ENCODE data around the gene OR4K5. TPM values are rescaled to one million over a fixed set of nuclear protein-coding genes. Genes with fewer than 3 reads are reported as not detected.
A peak's percentile ranks its signal among the peaks of the same experiment; 100 is the strongest.

The OR4K5 gene, protein sequence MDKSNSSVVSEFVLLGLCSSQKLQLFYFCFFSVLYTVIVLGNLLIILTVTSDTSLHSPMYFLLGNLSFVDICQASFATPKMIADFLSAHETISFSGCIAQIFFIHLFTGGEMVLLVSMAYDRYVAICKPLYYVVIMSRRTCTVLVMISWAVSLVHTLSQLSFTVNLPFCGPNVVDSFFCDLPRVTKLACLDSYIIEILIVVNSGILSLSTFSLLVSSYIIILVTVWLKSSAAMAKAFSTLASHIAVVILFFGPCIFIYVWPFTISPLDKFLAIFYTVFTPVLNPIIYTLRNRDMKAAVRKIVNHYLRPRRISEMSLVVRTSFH
- not detected for total RNA-seq

DNA sequence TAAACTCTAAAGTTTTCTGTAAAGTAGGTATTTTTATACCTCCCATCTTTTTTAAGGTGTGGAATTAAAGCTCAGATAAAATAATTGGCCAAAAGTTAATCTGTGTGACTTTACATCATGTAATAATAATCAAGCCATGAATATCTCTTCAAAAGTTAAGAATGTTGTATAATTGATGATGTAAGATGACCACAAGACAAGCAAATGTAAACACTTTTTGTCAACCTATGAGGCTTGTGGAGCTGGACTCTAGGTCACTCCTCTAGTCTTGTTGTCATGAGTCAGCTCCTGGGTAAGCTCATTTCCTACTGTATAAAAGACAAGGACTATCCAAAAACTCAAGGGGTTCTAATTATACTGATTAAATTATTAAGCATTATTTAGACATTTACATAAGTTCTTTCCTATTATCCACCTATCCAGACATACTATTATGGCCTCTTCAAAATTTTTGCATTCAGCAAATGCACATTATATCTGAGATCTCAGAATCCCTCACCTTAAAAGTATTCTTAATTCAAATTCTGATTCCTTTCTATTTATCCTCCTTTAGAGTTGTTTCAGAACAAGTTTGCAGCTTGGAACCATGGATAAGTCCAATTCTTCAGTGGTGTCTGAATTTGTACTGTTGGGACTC, at the start of gene OR4K5:
Gene OR4K5 (plus strand): TSS at position 587 of the 637 bp plus-strand sequence. CDS start 0 bp downstream, at position 587.
- Histone ChIP-seq H3K27me3 (no peaks in the 10 kb centered on the region), H3K9me3 (no peaks in the 10 kb centered on the region), H3K4me3 (no peak within 1 kb of the TSS), H3K36me3 (no peaks in the 10 kb centered on the region), H3K4me1 (no peaks in the 10 kb centered on the region), H3K27ac (no peak within 1 kb of the TSS)
- ATAC-seq (ENCODE audit: low FRiP score in 2 of 2) (no peak), DNase-seq (no peak)
- TF ChIP-seq, protein P1, sequence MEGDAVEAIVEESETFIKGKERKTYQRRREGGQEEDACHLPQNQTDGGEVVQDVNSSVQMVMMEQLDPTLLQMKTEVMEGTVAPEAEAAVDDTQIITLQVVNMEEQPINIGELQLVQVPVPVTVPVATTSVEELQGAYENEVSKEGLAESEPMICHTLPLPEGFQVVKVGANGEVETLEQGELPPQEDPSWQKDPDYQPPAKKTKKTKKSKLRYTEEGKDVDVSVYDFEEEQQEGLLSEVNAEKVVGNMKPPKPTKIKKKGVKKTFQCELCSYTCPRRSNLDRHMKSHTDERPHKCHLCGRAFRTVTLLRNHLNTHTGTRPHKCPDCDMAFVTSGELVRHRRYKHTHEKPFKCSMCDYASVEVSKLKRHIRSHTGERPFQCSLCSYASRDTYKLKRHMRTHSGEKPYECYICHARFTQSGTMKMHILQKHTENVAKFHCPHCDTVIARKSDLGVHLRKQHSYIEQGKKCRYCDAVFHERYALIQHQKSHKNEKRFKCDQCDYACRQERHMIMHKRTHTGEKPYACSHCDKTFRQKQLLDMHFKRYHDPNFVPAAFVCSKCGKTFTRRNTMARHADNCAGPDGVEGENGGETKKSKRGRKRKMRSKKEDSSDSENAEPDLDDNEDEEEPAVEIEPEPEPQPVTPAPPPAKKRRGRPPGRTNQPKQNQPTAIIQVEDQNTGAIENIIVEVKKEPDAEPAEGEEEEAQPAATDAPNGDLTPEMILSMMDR (IDR thresholded peaks at IDR 0.05): no peak
- TF ChIP-seq EP300 (IDR thresholded peaks at IDR 0.05): no peak
- TF ChIP-seq POLR2A (IDR thresholded peaks at IDR 0.05): no peak
- no peak for TF ChIP-seq POLR2AphosphoS5 (IDR thresholded peaks at IDR 0.05)

DNA sequence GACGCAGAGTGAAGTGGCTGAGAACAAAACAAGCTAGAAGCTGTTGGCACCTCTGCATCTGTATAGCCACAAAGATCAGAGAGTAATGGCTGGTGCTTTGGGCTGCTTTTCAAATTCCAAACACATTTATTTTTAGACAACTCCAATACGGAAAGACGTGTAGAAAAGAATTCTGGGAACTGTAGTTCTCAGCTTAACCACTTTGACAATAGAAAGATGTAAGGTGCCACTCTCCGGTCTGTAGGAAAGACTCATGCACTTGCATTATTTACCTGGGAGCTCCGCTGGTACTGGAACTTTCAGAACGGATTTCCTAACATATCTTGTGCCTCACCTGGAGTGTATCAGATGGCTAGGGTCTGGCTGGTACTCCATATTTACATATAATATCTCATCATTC, 47.2 kb upstream of the OR4K5 start:
- WGBS, 2 donors: 25 to 36% methylated on average over 6 of the region's 6 CpGs

DNA sequence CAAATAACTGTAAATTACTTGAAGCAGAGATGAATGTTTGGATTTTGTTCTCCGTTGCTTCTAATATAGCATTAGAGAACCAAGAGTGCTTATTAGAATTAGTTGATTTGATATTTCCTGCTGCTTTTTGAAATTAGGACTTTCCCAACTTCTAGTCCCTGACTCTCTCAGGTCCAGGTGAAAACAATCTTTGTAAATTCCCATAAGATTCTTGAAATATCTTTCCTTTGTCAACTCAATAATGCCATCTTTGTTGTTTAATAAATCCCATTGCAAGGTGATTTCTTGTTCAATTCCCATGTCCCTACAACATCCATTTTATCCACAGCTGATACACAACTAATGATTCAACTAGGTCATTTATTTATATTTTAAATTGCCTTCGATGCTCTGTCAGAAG, 45.6 kb upstream of the OR4K5 start, which contains the start of gene OR4K2:
Gene OR4K2 (plus strand): TSS at position 301 of the 400 bp plus-strand sequence. CDS start 1,126 bp downstream, outside the sequence.
- no peaks in the 10 kb centered on the region for H3K36me3 ChIP-seq
- H3K4me1 ChIP-seq: no peaks in the 10 kb centered on the region
- H3K27ac ChIP-seq: no peak within 1 kb of the TSS
- DNase-seq (no peak), ATAC-seq (ENCODE audit: low FRiP score in 2 of 2) (no peak)
- H3K27me3 ChIP-seq: no peaks in the 10 kb centered on the region
- TF ChIP-seq POLR2AphosphoS5 (IDR thresholded peaks at IDR 0.05) (no peak), EP300 (IDR thresholded peaks at IDR 0.05) (no peak), POLR2A (IDR thresholded peaks at IDR 0.05) (no peak)
- TF ChIP-seq, protein P1 (IDR thresholded peaks at IDR 0.05): no peak
- H3K4me3 ChIP-seq: no peak within 1 kb of the TSS
- WGBS, 2 donors: 53 to 64% methylated on average over 2 of the region's 2 CpGs
- no peaks in the 10 kb centered on the region for H3K9me3 ChIP-seq

More for the DNA sequence above, 47.2 kb upstream of the OR4K5 start:
- TF ChIP-seq EP300 (IDR thresholded peaks at IDR 0.05) (no peak), POLR2A (IDR thresholded peaks at IDR 0.05) (no peak), POLR2AphosphoS5 (IDR thresholded peaks at IDR 0.05) (no peak)
- TF ChIP-seq, protein P1 (IDR thresholded peaks at IDR 0.05): no peak
- no peak overlapping the region for H3K27ac ChIP-seq
- H3K4me3 ChIP-seq: no peak overlapping the region
- no peaks in the 10 kb centered on the region for H3K4me1 ChIP-seq
- no peaks in the 10 kb centered on the region for H3K27me3 ChIP-seq
- DNase-seq: no peak
- peak; percentile 9 to 39 for ATAC-seq (ENCODE audit: low FRiP score in 2 of 2)
- H3K9me3 ChIP-seq: no peaks in the 10 kb centered on the region
- no peaks in the 10 kb centered on the region for H3K36me3 ChIP-seq

DNA sequence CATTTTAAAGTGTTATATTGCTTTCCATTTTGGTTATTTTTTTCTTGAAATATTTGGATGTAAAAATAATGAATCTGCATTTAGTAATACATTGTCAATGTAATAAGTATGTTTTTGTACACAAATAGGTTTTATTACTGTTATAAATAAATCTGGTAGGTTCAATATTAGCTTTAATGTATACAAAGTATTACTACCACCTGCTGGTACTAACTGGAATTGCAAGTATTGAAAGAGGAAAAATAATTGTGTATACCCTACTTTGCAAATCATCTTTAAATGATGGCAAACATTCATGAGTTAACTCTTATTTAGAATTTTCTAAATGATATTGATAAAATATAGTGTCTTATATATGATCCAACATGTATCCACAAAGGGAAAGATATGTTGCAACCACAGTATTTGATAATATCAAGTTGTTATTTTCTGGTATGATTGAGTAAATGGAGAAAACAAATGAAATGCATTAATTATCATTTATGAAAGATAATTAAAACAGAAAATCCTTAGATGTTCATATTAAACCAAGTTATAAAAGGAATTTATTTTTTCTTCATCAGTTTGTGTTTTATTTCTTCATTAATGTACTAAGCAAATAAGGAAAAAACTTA, 42.3 kb upstream of the OR4K5 start:
- Histone ChIP-seq H3K4me1 (no peaks in the 10 kb centered on the region), H3K27me3 (no peaks in the 10 kb centered on the region), H3K36me3 (no peaks in the 10 kb centered on the region), H3K4me3 (no peak overlapping the region), H3K9me3 (no peaks in the 10 kb centered on the region), H3K27ac (no peak overlapping the region)
- DNase-seq: no peak
- no peak for ATAC-seq (ENCODE audit: low FRiP score in 2 of 2)
- TF ChIP-seq POLR2A (IDR thresholded peaks at IDR 0.05): no peak
- TF ChIP-seq, protein P1 (IDR thresholded peaks at IDR 0.05): peak in 4 of 6 experiments; percentile 22 to 60 (median 31)

All from upper lobe of left lung (tissue), 6 donors.